K562 (cell line): Measurements from ENCODE around the gene ATXN7L1.

Source experiments
- CBX3 ChIP-seq, 2 experiments: IDR thresholded peaks; 1 replicate in 1 of 2; 2 replicates in 1 of 2; pipeline ENCODE4 v1.6.1; 2012; ENCODE audit warnings: inconsistent platforms in 2 of 2, low read length in 2 of 2, borderline replicate concordance in 1 of 2, control low read depth in 1 of 2
- CTBP1 ChIP-seq: fragments of 450-650 bp; IDR thresholded peaks from 2 replicates; pipeline ENCODE4 v1.6.1; 2016; ENCODE audit warnings: borderline replicate concordance
- FOXM1 ChIP-seq, 2 experiments: fragments of 450-650 bp in 1 of 2; sonication (generic) in 1 of 2; formaldehyde crosslinking in 1 of 2; IDR thresholded peaks; 2 replicates each; pipeline versions ENCODE4 v1.6.1 to v1.9.0; 2017 to 2022; ENCODE audit warnings: low read depth in 2 of 2, mild to moderate bottlenecking in 2 of 2, missing genetic modification reagents in 1 of 2, moderate library complexity in 1 of 2
- NR2C1 ChIP-seq, 2 experiments: fragments of 450-650 bp; IDR thresholded peaks; 2 replicates each; pipeline ENCODE4 v1.6.1; 2017; ENCODE audit warnings: mild to moderate bottlenecking in 2 of 2, antibody characterized with exemption in 1 of 2, inconsistent platforms in 1 of 2, missing compliant biosample characterization in 1 of 2, missing genetic modification characterization in 1 of 2
- ZEB2 ChIP-seq: fragments of 450-650 bp; IDR thresholded peaks from 2 replicates; pipeline ENCODE4 v1.6.1; 2016
- ZNF354B ChIP-seq: fragments of 250-450 bp; sonication (Bioruptor Pico); IDR thresholded peaks from 2 replicates; pipeline ENCODE4 v1.4.0; 2020

GRCh38 chr7:105567024-105567423 lies 309.4 kb downstream of the ATXN7L1 start:
- TF ChIP-seq ZEB2 (no peak), FOXM1 (IDR thresholded peaks at IDR 0.05; ENCODE audit: low read depth) (no peak), FOXM1 (CRISPR knock-in tag; IDR thresholded peaks at IDR 0.05; ENCODE audit: low read depth) (no peak), CTBP1 (no peak), CBX3 (IDR thresholded peaks at IDR 0.05; ENCODE audit: borderline replicate concordance in 1 of 2, low read length in 2 of 2) (no peak), ZNF354B (CRISPR knock-in tag) (no peak), NR2C1 (IDR thresholded peaks at IDR 0.05) (no peak), NR2C1 (tag; IDR thresholded peaks at IDR 0.05) (no peak)
